ENCODE measurements around the gene PPP2R5C.

Gene PPP2R5C

GRCh38 chr14:101865288-101865687 lies 103.8 kb downstream of the PPP2R5C start:
- DNase-seq (ENCODE audit: low spot score), result no peak

- DNase-seq (ENCODE audit: low spot score), result no peak
These were observed 106.3 kb downstream of the PPP2R5C start for GRCh38 chr14:101867854-101868253.

GRCh38 chr14:101869217-101869616 lies 107.7 kb downstream of the PPP2R5C start:
- DNase-seq (ENCODE audit: low spot score), result no peak

DNA sequence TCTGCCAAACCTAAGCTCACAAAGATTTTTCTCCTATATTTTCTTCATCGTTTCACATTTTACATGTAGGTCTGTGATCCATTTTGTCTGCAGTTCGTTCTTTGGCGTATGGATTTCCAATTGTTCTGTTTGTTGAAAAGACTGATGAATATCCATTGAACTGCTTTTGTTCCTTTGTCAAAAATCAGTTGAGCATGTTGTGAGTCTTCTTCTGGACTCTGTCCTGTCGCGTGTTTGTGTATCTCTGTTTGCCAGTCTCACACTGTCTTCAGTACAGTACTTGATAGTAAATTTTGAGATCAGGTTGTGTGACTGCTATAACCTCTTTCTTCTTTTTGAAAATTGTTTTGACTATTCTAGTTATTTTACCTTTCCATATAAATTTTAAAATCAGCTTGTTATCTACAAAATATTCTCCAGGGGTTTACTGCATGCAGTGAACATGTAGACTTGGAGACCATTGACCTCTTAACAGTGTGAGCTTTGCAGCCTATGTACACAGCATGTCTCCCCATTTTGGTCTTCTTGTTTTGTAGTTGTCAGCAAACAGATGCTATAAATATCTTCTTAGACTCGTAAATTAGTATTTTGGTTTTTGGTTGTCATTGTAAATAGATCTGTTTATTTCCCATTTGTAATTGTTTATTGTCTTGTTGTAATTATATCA lies 108.9 kb downstream of the PPP2R5C start:
- DNase-seq (ENCODE audit: low spot score), result no peak

GRCh38 chr14:101872346-101872745 lies 110.8 kb downstream of the PPP2R5C start:
- DNase-seq (ENCODE audit: low spot score), result no peak

DNA sequence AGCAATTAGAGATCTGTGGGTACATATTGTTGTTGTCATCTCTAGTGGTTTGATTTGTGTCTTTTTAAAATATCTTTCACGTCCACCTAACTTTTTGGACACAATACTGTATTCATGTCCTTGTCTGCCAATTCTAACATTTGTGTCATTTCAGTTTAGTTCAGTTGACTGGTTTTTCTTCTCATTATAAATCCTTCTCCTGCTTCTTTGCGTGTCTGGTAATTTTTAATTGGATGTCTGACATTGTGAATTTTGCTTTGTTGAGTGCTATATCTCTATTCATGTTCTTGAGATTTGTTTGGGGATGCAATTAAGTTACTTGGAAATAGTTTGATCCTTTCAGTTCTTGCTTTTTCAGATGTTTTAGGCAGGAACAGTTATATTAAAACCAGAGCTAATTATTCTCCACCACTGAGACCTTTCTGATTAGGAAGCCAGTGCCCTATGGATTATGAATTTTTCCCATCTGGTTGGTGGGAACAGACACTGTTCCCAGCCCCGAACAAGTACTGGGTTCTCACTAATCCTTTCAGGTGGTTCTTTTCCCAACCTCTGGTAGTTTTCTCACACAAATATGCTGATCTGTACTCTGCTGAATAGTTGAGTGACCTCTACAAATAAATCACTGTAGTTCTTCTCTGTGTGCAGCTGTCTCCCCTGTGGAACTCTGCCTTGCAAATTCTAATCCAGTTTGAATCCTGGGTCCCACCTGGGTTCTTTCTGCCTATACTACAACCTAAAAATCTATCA lies 111.7 kb downstream of the PPP2R5C start:
- no peak for DNase-seq (ENCODE audit: low spot score)

- no peak for DNase-seq (ENCODE audit: low spot score)
These were observed 112.5 kb downstream of the PPP2R5C start for GRCh38 chr14:101873991-101874390.

GRCh38 chr14:101875041-101875726 lies 113.7 kb downstream of the PPP2R5C start:
- DNase-seq (ENCODE audit: low spot score), result no peak

DNA sequence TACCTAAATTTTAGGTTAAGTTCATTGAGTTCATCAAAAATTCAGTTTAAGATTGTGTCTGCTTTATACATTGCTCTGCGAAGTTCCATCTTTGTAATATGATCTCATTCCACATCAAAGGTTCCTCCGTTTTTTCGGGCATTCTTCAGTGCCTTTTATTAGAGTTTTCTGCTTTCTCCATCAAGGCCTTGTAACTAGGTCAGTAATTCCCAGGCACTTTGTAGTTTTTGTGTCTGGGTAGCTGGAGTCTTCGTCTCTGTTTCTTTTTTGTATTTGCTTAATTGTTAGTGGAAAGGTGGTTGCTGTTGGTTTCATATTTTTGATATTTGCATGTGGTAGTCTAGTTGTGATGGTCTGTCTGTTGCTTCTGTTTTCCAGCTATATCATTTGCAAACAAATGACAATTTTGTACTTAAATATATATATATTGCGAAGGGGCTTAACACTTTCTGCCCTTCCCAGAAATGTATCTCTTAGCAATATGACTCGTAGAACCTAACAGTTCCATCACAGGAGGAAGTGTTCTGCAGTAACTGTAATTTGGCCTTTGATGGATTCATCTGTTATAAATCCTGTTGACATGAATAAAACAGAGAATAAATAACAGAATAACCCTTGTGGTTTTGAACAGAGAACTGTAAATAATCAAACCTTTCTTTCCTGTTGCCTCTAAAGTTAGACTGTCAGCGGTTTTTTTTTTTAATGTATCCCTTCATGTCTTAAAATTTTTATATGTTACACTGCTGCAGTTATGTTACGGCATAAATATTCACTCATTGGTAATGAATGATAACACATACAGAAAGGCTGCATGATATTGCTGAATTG lies 114.4 kb downstream of the PPP2R5C start:
- no peak for DNase-seq (ENCODE audit: low spot score)

- no peak for DNase-seq (ENCODE audit: low spot score)
These were observed 115.0 kb downstream of the PPP2R5C start for GRCh38 chr14:101876555-101876938.

GRCh38 chr14:101877766-101878165 lies 116.3 kb downstream of the PPP2R5C start:
- no peak for DNase-seq (ENCODE audit: low spot score)

GRCh38 chr14:101878211-101878821 lies 116.8 kb downstream of the PPP2R5C start:
- DNase-seq (ENCODE audit: low spot score), result no peak

- no peak for DNase-seq (ENCODE audit: low spot score)
These were observed 117.5 kb downstream of the PPP2R5C start for GRCh38 chr14:101878822-101879528.

DNA sequence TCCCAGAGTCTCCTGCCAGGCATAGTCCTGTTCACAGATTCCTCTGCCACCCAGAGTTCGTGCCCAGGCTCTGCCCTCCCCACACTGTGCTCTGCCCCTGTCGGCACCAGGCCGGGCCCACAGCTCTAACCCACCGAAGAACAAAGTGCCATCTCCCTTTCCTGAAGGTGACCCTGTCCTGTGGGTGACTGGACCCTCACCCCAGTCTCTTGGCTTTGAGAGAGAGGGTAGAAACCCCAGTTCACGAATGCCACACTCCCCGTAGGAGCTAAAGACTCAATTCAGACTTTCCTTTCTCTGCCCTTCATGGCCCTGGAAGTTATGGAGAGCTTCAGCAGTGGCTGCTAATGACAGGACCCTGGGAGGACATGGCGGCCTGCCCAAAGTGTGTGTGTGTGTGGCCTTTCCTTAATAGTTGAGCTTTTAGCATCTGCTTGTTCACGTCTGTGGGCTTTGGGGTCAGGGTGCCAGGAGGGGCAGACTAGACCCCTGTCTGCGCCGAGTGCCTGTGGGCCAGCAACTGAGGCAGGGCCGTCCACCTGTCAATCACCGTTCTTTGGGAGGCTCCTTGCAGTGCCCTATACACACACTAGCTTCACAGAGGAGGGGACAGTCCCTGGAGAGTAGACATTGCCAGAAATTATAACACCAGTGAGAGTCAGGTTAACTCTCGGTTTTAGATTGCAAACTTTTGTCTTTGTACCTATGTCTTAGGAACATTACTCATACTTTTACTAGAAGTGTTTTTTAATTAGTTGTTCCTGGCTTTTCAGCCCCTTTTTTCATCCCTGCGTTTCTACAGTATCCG lies 118.2 kb downstream of the PPP2R5C start:
- DNase-seq (ENCODE audit: low spot score), result no peak

DNA sequence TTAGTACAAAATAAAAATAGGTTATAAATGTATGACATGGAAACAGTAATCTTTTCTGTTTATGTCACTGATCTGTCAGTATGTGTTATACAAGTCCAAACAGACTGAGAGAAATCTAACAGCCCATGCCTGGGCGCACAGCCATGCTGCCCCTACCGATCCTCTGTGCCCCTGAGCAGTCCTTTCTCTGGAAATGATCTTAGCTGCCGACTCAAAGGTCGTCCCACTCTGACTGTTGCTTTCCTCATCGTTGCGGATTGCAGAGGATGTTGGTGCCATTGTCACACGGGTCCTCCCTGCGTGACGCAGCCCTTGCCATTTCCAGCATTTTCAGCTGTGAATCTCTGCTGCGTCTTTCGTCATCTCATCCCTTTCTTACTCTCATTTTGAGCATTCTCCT lies 119.9 kb downstream of the PPP2R5C start:
- DNase-seq (ENCODE audit: low spot score), result no peak

DNA sequence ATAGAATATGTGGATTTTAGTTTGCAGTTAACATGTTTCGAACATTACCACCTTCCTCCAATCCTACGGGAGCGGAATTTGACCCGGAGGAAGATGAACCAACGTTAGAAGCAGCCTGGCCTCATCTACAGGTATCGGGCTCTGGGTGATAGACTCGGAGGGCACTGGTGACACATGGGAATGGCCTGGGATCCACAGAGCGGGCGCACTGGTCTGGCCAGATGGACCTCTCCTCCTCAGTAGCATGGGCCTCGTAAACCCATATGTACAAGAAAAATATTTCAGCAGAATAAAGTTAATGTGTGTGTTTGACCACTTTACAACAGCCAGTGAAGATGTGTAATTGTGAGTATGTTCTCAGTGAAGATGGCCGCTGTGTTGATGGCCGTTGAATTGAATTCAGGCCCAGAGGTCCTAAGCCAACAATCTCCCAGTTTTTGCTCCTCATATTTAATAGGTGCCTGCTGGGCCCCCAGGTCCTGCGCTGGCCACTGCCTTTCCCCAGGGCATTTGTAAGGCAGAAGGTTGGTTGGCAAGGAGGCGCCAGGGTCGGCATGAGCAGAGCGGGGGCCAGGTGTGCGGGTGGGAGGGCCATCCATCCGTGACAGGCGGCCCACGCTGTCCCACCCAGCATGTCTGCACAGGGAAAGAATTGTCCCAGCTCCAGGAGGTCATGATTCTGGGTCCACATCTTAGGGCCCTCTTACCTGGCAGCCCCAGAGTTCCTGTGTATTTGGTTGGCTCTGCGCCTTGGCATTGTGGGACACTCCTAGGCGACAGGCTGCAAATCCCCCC lies 120.8 kb downstream of the PPP2R5C start:
- DNase-seq (ENCODE audit: low spot score), result no peak

DNA sequence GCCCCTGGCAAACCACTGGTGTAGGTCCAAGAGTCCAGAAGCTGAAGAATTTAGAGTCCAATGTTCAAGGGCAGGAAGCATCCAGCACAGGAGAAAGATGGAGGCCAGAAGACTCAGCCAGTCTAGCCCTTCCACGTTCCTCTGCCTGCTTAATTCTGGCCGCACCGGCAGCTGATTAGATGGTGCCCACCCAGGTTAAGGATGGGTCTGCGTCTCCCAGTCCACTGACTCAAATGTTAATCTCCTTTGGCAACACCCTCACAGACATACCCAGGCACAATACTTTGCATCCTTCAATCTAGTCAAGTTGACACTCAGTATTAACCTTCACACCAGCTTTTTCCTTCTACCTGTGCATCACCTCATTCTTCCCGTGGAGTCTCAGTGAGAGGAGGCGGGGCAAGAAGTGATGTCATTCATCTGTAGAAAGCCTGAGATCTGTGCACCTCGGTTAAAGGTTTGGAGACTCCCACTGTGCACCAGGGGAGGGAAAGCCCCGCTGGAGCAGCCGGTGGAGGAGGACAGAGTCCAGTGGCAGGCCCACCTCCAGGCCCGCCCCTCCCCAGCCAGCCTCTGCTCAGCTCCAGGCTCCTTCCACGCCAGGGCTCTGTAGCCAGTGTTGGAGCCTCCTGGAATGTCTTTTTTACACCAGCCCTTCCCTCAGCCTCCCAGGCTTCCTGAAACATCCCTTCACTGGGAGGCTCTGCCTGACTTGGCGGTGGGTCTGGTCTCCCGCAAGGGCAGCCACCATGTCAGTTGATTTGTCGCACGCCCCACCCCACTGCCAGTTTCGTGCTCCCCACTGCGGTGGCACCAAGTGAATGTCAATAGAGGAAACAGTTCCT lies 122.8 kb downstream of the PPP2R5C start:
- no peak for DNase-seq (ENCODE audit: low spot score)

- no peak for DNase-seq (ENCODE audit: low spot score)
These were observed 123.5 kb downstream of the PPP2R5C start for GRCh38 chr14:101884934-101885576.
